GM18505 (cell line): ENCODE results near the gene INTS1.

Experiments
- ATAC-seq: cut with Tn5 transposase; IDR thresholded peaks from one replicate; pipeline ENCODE4 v1.9.1; 2021; ENCODE audit not compliant: unreplicated experiment
- POLR2A ChIP-seq: IDR thresholded peaks from 4 replicates; pipeline ENCODE4 v1.6.1; 2011; ENCODE audit warnings: borderline replicate concordance; ENCODE audit not compliant: insufficient read depth, insufficient read length; ENCODE audit errors: extremely low read depth

The INTS1 gene

DNA sequence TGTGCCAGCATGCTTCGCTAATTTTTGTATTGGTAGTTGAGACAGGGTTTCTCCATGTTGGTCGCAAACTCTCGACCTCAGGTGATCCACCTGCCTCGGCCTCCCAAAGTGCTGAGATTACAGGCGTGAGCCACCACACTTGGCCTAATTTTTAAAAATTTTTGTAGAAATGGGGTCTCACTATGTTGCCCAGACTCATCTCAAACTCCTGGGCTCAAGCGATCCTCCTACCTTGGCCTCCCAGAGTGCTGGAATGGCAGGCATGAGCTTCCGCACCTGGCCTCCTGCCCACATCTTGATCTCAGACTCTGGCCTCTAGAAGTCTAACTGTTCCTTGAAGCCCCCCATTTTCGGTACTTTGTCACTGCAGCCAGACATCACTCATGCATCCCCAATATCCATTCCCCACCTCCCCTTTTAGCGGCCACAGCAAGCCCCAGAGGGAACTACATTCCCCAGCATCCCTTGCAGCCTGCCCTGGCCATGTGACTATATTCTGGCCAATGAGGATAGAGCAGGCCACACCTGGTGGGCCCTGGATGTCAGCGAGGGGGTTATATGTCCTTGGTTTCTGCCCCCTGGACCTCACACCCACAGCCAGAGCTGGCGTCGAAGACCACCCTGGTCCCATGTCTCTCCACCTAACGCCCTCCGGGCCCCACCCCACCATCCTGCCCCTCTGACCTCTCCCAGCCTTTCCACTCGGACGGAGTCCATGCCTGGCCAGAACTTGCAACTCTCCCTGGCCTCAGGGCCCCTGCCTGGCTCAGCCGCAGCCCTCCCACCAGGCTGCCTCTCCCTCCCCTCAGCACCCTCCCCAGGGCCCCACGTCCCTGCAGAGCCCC lies 78.7 kb downstream of the INTS1 start:
- ATAC-seq, result no peak
- no peak for TF ChIP-seq POLR2A

DNA sequence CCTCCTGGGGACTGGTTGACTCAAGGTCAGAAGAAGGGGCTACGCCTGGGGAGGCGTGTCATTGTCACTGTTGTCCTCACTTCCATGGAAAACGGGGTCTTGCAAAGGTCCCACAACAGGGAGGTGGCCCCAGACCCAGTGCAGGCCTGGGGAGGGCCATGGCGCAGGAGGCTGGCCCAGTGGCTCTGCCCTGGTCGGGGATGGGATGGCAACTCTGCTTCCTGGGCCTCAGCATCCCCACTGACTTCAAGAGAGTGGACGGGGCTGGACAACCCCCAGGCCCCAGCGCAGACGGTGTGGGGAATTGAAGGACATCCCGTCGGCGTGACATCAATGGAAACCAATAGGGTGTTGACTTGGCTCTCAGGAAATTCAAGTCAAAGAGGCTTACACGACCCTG lies 80.1 kb downstream of the INTS1 start:
- no peak for TF ChIP-seq POLR2A
- ATAC-seq, result no peak

DNA sequence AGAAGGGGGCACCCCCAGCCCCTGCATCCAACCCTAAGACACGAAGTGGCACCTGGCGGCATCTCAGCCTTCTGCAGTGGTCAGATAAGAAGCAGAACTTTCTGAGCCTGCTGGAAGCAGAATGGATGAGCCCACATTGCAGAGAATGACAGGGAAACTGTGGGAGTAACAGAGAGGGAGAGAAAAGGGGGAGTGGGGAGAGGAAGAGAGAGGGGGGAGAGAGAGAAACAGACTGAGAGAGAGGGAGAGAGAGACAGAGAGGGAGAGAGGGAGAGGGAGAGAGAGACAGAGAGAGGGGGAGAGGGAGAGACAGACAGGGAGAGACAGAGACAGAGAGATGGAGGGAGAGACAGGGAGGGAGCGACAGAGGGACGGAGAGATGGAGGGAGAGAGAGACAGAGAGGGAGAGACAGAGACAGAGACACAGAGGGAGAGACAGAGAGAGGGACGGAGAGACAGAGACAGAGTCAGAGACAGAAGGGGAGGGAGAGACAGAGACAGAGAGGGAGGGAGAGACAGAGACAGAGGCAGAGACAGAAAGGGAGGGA lies 80.9 kb downstream of the INTS1 start:
- TF ChIP-seq POLR2A, result no peak
- no peak for ATAC-seq

DNA sequence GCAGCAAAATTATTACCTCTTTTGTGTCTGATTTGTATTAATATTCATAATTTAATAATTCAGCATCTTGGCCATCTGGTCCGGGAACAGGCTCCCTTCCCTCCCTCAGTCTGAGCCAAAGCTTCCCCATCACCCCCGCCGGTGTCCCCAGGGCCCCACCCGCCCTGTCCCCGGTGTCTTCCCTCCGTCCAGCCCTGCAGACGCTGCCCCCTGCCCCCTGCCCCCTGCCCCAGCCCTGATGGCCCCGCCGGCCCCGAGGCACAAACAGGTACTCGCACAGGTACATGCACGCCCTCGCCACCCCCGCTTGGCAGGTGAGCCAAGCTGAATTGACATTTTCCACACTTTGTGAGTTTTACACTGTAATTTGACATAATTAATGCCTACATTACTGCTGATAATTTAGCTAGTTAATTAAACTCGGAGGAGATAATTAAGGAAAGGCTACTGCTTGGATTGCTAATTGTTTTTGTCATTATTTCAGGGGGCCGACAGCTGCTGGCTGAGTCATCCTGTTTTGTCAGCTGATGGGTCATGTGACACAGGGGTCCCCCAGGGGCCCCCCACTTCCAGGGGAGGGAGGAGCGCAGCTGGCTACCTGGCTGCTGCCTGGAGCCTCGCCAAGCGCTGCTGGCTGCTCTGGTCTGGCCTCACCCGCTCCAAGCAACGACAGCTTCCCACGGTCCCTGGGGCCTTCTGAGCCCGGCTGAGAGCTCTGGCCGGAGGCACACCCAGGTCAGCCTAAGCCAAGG lies 81.5 kb downstream of the INTS1 start:
- TF ChIP-seq POLR2A, result no peak

DNA sequence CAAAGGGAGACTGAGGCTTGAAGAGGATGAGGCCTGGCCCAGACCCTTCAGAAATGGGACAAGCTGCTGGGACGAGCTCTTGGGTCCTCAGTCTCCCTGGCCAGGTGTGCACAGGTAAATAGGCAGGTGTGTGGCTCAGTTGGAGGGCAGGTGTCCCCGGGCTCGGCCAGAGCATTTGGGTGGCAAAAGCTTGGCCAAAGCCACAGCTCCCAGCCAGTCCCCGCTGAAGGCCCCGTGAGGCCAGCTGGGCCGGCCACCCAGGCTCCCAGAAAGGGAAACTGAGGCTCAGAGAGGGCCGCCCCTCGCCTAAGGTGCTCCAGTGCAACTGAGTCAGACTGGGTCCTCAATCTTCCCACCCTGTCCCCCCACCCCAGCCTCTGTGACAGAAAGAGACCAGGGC lies 82.2 kb downstream of the INTS1 start:
- no peak for TF ChIP-seq POLR2A
- no peak for ATAC-seq

More for the DNA sequence above, 81.5 kb downstream of the INTS1 start:
- no peak for ATAC-seq

DNA sequence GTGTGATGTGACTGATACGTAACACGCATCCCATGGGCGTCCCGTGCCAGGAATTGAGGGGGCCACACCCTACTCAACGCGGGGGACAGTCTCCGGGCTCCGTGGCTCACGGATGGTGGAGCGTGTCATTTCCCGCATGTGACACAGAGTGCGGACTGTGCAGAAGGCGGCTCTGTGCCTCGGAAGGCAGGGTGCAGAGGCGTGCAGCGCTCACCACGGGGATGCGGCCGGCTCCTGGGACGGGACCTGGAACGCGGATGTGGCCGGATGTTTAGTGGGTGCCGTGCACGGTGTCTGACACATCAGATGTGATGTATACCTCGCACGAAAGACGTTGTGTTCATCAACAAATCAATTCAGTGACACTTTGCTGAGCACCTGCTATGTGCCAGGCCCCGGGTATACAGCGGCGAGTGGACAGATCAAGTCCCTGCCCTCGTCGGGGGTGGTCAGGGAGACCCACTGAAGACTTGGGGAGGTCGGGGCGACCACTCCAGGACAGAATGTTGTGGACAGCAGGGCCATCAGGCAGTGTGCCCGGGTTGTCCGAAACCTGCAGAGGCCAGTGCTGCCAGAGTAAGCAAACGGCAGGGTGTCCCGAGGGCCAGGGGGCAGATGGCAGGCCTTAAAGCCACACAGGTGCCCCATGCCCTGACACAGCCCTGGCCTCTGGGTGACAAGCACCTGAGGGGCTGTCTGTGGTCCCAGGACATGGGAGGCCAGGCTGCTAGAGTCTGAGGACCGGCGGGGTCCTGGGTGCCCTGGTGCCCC lies 83.0 kb downstream of the INTS1 start:
- no peak for ATAC-seq
- TF ChIP-seq POLR2A, result no peak
